22Rv1 (cell line): ENCODE data around the gene RNLS.

Experiments
- H3K27ac ChIP-seq: fragments of 450-650 bp; 2 replicates; pipeline ENCODE4 v1.5.1; 2017
- ZFX ChIP-seq: fragments of 450-650 bp; IDR thresholded peaks from 2 replicates; pipeline ENCODE4 v1.6.1; 2017; ENCODE audit warnings: antibody characterized with exemption, borderline replicate concordance
- TF ChIP-seq, protein P1 (sequence below): fragments of 450-650 bp; IDR thresholded peaks from 2 replicates; pipeline ENCODE4 v1.5.1; 2017; ENCODE audit warnings: mild to moderate bottlenecking

RNLS gene

DNA sequence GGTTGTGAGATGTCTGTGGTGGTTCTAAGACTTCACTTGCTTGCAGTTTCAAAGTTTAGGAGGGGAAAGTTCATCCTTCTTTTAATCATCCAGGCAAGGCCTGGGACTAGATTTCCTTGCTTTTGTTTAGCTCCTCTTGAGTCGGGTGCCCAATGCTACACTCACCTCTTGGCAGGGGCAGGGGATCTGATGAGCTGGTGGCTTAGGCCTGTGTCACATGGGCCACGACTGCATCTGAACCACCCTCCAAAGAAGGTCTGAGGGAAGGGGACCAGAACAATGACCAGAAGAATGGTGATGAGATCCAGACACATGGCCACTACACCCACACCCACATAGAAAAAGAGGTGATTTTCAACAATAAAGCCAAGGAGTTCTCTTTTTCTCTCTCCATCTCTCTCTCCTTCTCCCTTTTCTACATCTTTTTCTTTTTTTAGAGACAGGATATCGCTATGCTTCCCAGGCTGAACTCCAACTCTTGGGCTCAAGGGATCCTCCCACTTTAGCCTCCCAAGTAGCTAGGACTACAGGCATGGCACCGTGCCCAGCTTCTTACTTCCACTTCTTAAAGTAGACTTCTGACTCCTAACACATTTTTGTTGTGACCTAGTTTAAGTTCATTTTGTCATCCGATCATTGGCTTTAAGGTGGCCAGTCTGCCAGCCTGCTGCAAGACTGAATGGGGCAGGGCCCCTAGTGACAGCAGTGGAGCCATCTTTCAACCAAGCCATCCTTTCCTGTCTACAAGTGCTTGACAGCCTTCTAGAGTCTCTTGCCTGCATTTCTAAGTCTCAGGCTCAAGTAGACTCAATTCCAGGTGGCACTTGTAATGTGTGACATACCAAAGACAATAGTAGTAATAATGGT is 350.9 kb downstream of the RNLS start:
- H3K27ac ChIP-seq: no peak overlapping the region

DNA sequence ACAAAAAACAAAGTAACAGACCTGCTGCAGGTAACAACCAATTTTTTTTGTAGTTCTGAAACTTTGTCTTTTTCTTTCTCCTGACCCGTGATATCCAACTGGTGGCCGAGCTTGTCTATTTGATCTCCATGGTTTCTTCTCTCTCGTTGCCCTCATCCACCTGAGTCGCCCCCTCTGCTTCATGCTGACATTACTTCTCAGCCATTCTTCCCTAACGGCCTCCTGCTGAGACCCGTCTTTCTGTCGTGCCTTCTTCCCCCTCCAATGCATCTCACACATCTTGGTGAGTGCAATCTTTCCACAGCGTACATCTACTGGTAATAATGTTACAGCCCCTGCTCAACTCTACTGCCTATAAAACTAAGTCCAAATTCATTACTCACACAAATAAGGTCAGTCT is 352.9 kb downstream of the RNLS start:
- H3K27ac ChIP-seq: no peak overlapping the region
- no peak for TF ChIP-seq ZFX
- TF ChIP-seq, protein P1, sequence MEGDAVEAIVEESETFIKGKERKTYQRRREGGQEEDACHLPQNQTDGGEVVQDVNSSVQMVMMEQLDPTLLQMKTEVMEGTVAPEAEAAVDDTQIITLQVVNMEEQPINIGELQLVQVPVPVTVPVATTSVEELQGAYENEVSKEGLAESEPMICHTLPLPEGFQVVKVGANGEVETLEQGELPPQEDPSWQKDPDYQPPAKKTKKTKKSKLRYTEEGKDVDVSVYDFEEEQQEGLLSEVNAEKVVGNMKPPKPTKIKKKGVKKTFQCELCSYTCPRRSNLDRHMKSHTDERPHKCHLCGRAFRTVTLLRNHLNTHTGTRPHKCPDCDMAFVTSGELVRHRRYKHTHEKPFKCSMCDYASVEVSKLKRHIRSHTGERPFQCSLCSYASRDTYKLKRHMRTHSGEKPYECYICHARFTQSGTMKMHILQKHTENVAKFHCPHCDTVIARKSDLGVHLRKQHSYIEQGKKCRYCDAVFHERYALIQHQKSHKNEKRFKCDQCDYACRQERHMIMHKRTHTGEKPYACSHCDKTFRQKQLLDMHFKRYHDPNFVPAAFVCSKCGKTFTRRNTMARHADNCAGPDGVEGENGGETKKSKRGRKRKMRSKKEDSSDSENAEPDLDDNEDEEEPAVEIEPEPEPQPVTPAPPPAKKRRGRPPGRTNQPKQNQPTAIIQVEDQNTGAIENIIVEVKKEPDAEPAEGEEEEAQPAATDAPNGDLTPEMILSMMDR: no peak

More for the DNA sequence above, 350.9 kb downstream of the RNLS start:
- TF ChIP-seq, protein P1: no peak
- TF ChIP-seq ZFX: no peak

DNA sequence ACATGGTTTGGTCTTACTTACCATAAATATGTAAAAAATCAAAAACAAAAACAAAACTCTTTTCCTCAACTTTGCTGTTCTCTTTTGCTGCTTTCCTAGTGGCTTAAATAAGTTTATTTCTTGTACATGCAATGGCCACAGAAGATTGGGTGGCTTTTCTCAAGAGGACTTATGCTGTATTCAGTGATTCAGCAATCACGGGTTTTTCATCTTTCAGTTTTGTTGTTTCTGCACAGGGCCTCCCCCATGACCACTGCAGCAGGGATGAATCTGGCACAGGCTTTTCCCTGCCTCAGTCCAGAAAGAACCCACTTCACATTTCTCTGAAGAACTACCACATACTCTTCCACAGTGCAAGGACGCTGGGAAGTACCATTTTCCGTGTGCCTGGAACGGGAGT is 355.0 kb downstream of the RNLS start:
- TF ChIP-seq, protein P1: no peak
- no peak for TF ChIP-seq ZFX
- H3K27ac ChIP-seq: no peak overlapping the region

DNA sequence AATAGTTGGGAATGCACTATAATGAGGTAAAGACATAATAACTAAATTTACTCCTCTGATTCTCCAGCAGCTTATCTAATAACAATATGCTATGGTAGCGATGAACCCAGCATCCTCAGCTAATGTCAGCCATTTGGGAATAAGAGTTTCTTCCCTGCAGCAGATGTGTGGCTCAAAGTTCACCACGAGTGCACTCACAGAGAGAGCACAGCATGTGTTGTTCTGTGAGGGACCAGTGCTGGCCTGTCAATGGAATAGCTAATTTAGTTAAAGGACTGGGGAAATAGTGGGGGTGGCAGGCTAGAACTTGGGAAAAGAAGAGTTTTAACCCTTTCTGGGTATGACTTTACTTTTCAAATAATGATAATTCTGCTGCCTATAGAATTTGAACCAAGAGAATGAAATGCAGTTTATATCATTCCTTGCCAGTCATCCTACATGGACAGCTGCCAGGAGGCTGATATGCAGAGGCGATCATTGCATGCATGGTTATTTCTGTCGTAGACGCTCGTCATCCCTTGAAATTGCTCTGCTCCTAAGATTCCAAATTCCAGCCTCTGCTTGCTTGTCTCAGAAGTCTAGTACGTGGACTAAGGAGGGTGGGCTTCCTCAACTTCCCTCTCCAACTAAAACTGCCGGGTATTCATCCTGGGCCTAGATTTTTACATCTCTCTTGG is 355.6 kb downstream of the RNLS start:
- no peak for TF ChIP-seq ZFX
- TF ChIP-seq, protein P1: no peak
- no peak overlapping the region for H3K27ac ChIP-seq

DNA sequence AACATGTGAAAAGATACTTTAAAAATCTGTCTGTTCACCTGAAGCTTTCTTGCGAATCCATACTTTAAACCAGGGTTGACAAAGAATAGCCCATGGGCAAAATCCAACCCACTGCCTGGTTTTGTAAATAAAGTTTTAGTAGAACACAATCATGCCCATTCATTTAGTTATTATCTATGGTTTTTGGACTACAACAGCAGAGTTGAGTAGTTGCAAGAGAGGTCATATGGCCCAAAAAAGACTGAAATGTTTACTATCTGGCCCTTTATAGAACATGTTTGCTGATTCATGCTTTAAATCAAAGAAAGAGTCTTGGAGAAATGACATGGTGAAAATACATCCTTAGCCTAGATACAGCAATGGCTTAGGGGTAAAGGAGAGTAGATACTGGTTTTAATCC is 356.2 kb downstream of the RNLS start:
- TF ChIP-seq, protein P1: no peak
- no peak for TF ChIP-seq ZFX
- H3K27ac ChIP-seq: no peak overlapping the region

DNA sequence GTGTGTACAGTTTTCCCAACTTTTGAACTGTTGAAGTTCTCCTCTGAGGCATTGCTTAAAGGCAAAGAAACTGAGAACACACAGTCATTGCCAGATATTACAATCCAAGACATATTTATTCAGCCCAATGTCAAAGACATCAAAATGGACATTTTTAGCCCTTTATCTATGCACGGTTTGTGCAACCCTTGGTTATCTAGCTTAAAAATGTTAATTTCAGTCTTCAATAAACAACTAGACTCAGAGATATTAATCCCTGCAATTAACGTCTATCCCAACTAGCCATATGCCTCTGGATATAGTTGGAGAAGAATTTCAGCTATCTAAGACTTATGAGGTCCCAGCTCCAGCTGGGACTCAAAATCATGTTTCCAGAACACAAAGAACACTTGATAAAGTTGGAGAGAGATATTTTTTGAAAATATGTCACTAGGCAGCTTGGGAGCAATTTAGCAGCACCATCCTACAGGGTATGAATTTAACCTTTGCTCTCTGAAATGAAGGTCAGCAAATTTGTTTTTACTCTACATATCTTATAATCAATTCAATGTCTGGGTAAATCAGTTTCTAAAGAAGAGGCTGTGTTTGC is 357.0 kb downstream of the RNLS start:
- no peak overlapping the region for H3K27ac ChIP-seq
- TF ChIP-seq ZFX: no peak
- TF ChIP-seq, protein P1: no peak
